SKM-1 (cell line): ENCODE data around the gene HOXA3.

Source experiments
- DNase-seq: peaks from one replicate; lab custom pipeline; 2025; ENCODE audit not compliant: unreplicated experiment; lab: John Stamatoyannopoulos, UW

HOXA3 gene

GRCh38 chr7:27157702-27158431, 5.5 kb upstream of the HOXA3 start:
- no peak for DNase-seq

- DNase-seq = no peak
These were observed 4.7 kb upstream of the HOXA3 start for GRCh38 chr7:27156916-27157701.

GRCh38 chr7:27156508-27156898, 4.1 kb upstream of the HOXA3 start, which contains the start of gene HOXA7:
TSS of gene HOXA7 (minus strand) at chr7:27156675. CDS start at chr7:27156545, 130 bp downstream.
- no peak for DNase-seq

GRCh38 chr7:27155816-27156507, 3.6 kb upstream of the HOXA3 start:
- DNase-seq = no peak

- DNase-seq = no peak
These were observed 2.8 kb upstream of the HOXA3 start for GRCh38 chr7:27154901-27155815.

- DNase-seq = no peak
These were observed 2.0 kb upstream of the HOXA3 start for GRCh38 chr7:27154369-27154768.

- DNase-seq = no peak
These were observed 1.1 kb upstream of the HOXA3 start for GRCh38 chr7:27153526-27153925.

GRCh38 chr7:27152816-27153442, 546 bp upstream of the HOXA3 start:
- DNase-seq = no peak

GRCh38 chr7:27151341-27151930, 947 bp downstream of the HOXA3 start:
- no peak for DNase-seq

- DNase-seq = no peak
These were observed 1.6 kb downstream of the HOXA3 start for GRCh38 chr7:27150568-27151340.

- no peak for DNase-seq
These were observed 2.4 kb downstream of the HOXA3 start for GRCh38 chr7:27149842-27150567.

- DNase-seq = no peak
These were observed 3.4 kb downstream of the HOXA3 start for GRCh38 chr7:27148756-27149641.

- no peak for DNase-seq
These were observed 4.2 kb downstream of the HOXA3 start for GRCh38 chr7:27148031-27148755.

- no peak for DNase-seq
These were observed 5.0 kb downstream of the HOXA3 start, which contains the start of gene HOXA6 for GRCh38 chr7:27147199-27148030. TSS of gene HOXA6 (minus strand) at chr7:27147774. CDS start at chr7:27147749, 25 bp downstream.

GRCh38 chr7:27146491-27147198, 5.7 kb downstream of the HOXA3 start:
- no peak for DNase-seq
